Neural cell (in vitro differentiated cells): ENCODE measurements around the gene UCK1. TPM values are rescaled to one million over a fixed set of nuclear protein-coding genes. Genes with fewer than 3 reads are reported as not detected.

ENCODE experiments used
- H2AFZ ChIP-seq: fragments of 200-600, 300-800 bp; sonication (generic), shearing (Covaris generic); 2 replicates; pipeline ENCODE4 v1.6.0; 2014; ENCODE audit warnings: low read depth, mild to moderate bottlenecking, antibody characterized with exemption, low read length, moderate library complexity
- H3F3A ChIP-seq: fragments of 200-600 bp; shearing (Covaris generic); 2 replicates; pipeline ENCODE4 v1.6.1; 2016; ENCODE audit warnings: mild to moderate bottlenecking, moderate library complexity, mixed read lengths, antibody characterized with exemption, low read length; ENCODE audit not compliant: insufficient read depth, poor library complexity, severe bottlenecking
- H3K27ac ChIP-seq: fragments of 200-600, 300-800 bp; sonication (generic), shearing (Covaris generic); 2 replicates; pipeline ENCODE4 v1.5.1; 2014; ENCODE audit warnings: mild to moderate bottlenecking, low read length, moderate library complexity
- H3K27me3 ChIP-seq: fragments of 300-800, 200-600 bp; sonication (generic), shearing (Covaris generic); 2 replicates; pipeline ENCODE4 v1.6.0; 2014; ENCODE audit warnings: mild to moderate bottlenecking, low read depth, low read length, moderate library complexity; ENCODE audit not compliant: insufficient read depth
- H3K36me3 ChIP-seq: fragments of 300-800, 200-600 bp; sonication (generic), shearing (Covaris generic); 2 replicates; pipeline ENCODE4 v1.5.1; 2014; ENCODE audit warnings: mild to moderate bottlenecking, antibody characterized with exemption, low read length, moderate library complexity; ENCODE audit not compliant: insufficient read depth
- H3K4me2 ChIP-seq: fragments of 300-800, 200-600 bp; sonication (generic), shearing (Covaris generic); 2 replicates; pipeline ENCODE4 v1.6.0; 2014; ENCODE audit warnings: mild to moderate bottlenecking, low read length
- H3K4me3 ChIP-seq: fragments of 300-800, 200-600 bp; sonication (generic), shearing (Covaris generic); 2 replicates; pipeline ENCODE4 v1.5.1; 2014; ENCODE audit warnings: mild to moderate bottlenecking, low read length, moderate library complexity
- H3K79me2 ChIP-seq: fragments of 200-600 bp; shearing (Covaris generic); replicated peaks from 2 replicates; pipeline ENCODE4 v1.6.0; 2014; ENCODE audit warnings: mild to moderate bottlenecking, low read length, moderate library complexity; ENCODE audit not compliant: insufficient read depth
- H3K9ac ChIP-seq: fragments of 300-800, 200-600 bp; sonication (generic), shearing (Covaris generic); 2 replicates; pipeline ENCODE4 v1.6.1; 2016; ENCODE audit warnings: mild to moderate bottlenecking, low read length, mixed read lengths
- H3K9me2 ChIP-seq: fragments of 200-600 bp; shearing (Covaris generic); 2 replicates; pipeline ENCODE4 v1.6.1; 2016; ENCODE audit warnings: mild to moderate bottlenecking, low read length, mixed read lengths; ENCODE audit not compliant: insufficient read depth
- H3K9me3 ChIP-seq: fragments of 200-600, 300-800 bp; sonication (generic), shearing (Covaris generic); 2 replicates; pipeline ENCODE4 v1.6.1; 2016; ENCODE audit warnings: mild to moderate bottlenecking, mixed run types, low read length, moderate library complexity, mixed read lengths
- H4K20me1 ChIP-seq: fragments of 200-600 bp; shearing (Covaris generic); 2 replicates; pipeline ENCODE4 v1.6.1; 2016; ENCODE audit warnings: mild to moderate bottlenecking, mixed run types; ENCODE audit not compliant: insufficient read depth
- EP300 ChIP-seq: fragments of 450-650 bp; conservative IDR thresholded peaks from 2 replicates; pipeline ENCODE4 v1.6.1; 2014; ENCODE audit warnings: antibody characterized with exemption, mild to moderate bottlenecking, moderate library complexity; ENCODE audit not compliant: poor library complexity, severe bottlenecking
- EZH2 ChIP-seq: fragments of 200-600, 300-800 bp; shearing (Covaris generic), sonication (generic); IDR thresholded peaks from 2 replicates; pipeline ENCODE4 v1.6.1; 2014; ENCODE audit warnings: antibody characterized with exemption, low read length, borderline replicate concordance, mild to moderate bottlenecking; ENCODE audit not compliant: insufficient read depth, poor library complexity, severe bottlenecking
- MXI1 ChIP-seq: fragments of 450-650 bp; conservative IDR thresholded peaks from 2 replicates; pipeline ENCODE4 v1.6.1; 2014; ENCODE audit warnings: antibody characterized with exemption, mild to moderate bottlenecking; ENCODE audit not compliant: poor library complexity, severe bottlenecking
- POLR2AphosphoS5 ChIP-seq: IDR thresholded peaks from 2 replicates; pipeline ENCODE4 v1.6.1; 2012
- RAD21 ChIP-seq: fragments of 450-650 bp; conservative IDR thresholded peaks from 2 replicates; pipeline ENCODE4 v1.6.1; 2014; ENCODE audit warnings: antibody characterized with exemption, mild to moderate bottlenecking, moderate library complexity
- SMC3 ChIP-seq: fragments of 450-650 bp; conservative IDR thresholded peaks from 2 replicates; pipeline ENCODE4 v1.6.1; 2014; ENCODE audit warnings: antibody characterized with exemption, mild to moderate bottlenecking, moderate library complexity; ENCODE audit not compliant: poor library complexity
- TAF1 ChIP-seq: IDR thresholded peaks from 2 replicates; pipeline ENCODE4 v1.6.1; 2012; ENCODE audit warnings: low read depth
- polyA plus RNA-seq: library from polyadenylated mRNA; depleted of rRNA; stranded (reverse); fragments of >200 nt; gene quantifications from 2 replicates; pipeline ENCODE4 v1.2.3, GENCODE V29; 2014
- TF ChIP-seq, protein P1 (sequence below): IDR thresholded peaks from 2 replicates; pipeline ENCODE4 v1.6.1; 2012; ENCODE audit warnings: borderline replicate concordance
- TF ChIP-seq, protein P2 (sequence below): fragments of 450-650 bp; IDR thresholded peaks from 2 replicates; pipeline ENCODE4 v1.5.1; 2014; ENCODE audit warnings: antibody characterized with exemption, mild to moderate bottlenecking, moderate library complexity; ENCODE audit not compliant: poor library complexity, severe bottlenecking

Gene UCK1
- polyA plus RNA-seq, 1 donor from 2014 or later: 45.9 TPM

DNA sequence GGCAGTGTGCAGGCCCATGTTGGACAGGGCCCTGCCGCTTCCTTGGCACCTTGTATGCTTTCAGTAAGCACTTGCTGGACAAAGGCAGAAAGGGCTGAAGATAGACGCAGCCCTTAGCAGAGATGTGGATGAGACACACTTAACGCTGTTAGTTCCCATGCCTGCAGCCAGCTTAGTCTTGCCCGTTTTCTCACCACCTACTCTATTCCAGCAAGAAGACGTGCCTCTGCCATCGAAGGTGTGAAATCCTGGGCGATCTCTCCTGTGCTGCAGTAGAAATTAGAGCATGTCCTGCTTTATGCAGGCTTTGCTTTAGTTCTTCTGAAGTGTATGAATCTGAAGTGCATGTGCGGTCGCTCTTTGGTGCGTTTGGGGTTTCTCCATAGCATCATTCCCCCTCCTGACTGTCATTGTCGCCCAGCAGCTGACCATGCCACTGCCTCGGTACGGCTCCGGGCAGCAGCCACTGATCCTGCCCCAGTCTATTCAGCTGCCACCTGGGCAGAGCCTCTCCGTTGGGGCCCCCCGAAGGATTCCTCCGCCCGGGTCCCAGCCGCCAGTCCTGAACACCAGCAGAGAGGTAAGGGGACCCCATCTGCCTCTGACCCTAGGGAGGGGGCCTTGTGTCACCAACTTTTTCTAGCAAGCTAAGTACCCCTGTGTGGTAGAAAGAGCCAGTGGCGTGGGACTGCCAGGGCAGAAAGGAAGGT is 39.9 kb downstream of the UCK1 start:
- peaks cover 5% of the 10 kb centered on the region for H3K36me3 ChIP-seq
- H4K20me1 ChIP-seq: no peaks in the 10 kb centered on the region

DNA sequence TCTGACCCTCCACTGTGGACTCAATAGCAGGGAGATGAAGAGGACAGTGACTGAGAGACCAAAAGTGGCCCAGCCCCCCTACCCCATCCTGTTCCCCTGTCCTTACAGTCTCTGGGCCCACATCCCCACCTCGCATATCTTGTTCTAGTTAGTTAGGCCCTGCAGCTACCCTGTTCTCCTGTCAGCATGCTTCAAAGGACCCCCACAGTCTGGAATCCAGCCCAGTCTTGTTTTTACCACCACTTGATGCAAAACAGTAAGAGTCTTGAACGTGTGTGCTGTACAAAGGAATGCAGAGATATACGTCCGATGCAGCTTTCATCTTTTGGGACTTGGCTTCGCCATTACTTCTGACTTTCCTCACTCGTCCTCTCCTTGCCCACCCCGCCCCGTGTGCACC is 40.5 kb downstream of the UCK1 start:
- Histone ChIP-seq H3K4me3 (no peak overlapping the region), H3K27me3 (no peaks in the 10 kb centered on the region), H3K4me2 (no peak overlapping the region), H3K79me2 (no peaks in the 10 kb centered on the region), H3F3A (no peaks in the 10 kb centered on the region), H3K36me3 (peaks cover 5% of the 10 kb centered on the region), H3K9me2 (no peaks in the 10 kb centered on the region), H4K20me1 (no peaks in the 10 kb centered on the region), H3K9ac (no peak overlapping the region), H3K27ac (no peak overlapping the region), H2AFZ (no peak overlapping the region), H3K9me3 (no peaks in the 10 kb centered on the region)
- TF ChIP-seq POLR2AphosphoS5: no peak
- TF ChIP-seq TAF1: no peak
- TF ChIP-seq, protein P1, sequence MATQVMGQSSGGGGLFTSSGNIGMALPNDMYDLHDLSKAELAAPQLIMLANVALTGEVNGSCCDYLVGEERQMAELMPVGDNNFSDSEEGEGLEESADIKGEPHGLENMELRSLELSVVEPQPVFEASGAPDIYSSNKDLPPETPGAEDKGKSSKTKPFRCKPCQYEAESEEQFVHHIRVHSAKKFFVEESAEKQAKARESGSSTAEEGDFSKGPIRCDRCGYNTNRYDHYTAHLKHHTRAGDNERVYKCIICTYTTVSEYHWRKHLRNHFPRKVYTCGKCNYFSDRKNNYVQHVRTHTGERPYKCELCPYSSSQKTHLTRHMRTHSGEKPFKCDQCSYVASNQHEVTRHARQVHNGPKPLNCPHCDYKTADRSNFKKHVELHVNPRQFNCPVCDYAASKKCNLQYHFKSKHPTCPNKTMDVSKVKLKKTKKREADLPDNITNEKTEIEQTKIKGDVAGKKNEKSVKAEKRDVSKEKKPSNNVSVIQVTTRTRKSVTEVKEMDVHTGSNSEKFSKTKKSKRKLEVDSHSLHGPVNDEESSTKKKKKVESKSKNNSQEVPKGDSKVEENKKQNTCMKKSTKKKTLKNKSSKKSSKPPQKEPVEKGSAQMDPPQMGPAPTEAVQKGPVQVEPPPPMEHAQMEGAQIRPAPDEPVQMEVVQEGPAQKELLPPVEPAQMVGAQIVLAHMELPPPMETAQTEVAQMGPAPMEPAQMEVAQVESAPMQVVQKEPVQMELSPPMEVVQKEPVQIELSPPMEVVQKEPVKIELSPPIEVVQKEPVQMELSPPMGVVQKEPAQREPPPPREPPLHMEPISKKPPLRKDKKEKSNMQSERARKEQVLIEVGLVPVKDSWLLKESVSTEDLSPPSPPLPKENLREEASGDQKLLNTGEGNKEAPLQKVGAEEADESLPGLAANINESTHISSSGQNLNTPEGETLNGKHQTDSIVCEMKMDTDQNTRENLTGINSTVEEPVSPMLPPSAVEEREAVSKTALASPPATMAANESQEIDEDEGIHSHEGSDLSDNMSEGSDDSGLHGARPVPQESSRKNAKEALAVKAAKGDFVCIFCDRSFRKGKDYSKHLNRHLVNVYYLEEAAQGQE: no peak
- no peak for TF ChIP-seq RAD21
- TF ChIP-seq SMC3: no peak
- TF ChIP-seq MXI1: no peak
- TF ChIP-seq EZH2: no peak
- TF ChIP-seq, protein P2, sequence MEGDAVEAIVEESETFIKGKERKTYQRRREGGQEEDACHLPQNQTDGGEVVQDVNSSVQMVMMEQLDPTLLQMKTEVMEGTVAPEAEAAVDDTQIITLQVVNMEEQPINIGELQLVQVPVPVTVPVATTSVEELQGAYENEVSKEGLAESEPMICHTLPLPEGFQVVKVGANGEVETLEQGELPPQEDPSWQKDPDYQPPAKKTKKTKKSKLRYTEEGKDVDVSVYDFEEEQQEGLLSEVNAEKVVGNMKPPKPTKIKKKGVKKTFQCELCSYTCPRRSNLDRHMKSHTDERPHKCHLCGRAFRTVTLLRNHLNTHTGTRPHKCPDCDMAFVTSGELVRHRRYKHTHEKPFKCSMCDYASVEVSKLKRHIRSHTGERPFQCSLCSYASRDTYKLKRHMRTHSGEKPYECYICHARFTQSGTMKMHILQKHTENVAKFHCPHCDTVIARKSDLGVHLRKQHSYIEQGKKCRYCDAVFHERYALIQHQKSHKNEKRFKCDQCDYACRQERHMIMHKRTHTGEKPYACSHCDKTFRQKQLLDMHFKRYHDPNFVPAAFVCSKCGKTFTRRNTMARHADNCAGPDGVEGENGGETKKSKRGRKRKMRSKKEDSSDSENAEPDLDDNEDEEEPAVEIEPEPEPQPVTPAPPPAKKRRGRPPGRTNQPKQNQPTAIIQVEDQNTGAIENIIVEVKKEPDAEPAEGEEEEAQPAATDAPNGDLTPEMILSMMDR: no peak
- no peak for TF ChIP-seq EP300

More for the DNA sequence above, 39.9 kb downstream of the UCK1 start:
- no peaks in the 10 kb centered on the region for H3K9me2 ChIP-seq
- no peak overlapping the region for H2AFZ ChIP-seq
- no peaks in the 10 kb centered on the region for H3F3A ChIP-seq
- no peaks in the 10 kb centered on the region for H3K79me2 ChIP-seq
- no peaks in the 10 kb centered on the region for H3K27me3 ChIP-seq
- H3K27ac ChIP-seq: no peak overlapping the region
- no peak overlapping the region for H3K4me2 ChIP-seq
- TF ChIP-seq, protein P1: no peak
- no peak for TF ChIP-seq MXI1
- no peaks in the 10 kb centered on the region for H3K9me3 ChIP-seq
- H3K9ac ChIP-seq: no peak overlapping the region
- no peak overlapping the region for H3K4me3 ChIP-seq
